Colonic mucosa (tissue), 4 donors: ENCODE data around the gene WFDC1. TPM values are rescaled to one million over a fixed set of nuclear protein-coding genes. Genes with fewer than 3 reads are reported as not detected.

Experiments used
- DNase-seq: peaks from one replicate; pipeline ENCODE4 v3.0.0-alpha.2; 2020
- H3K27ac ChIP-seq: fragments of 200-600 bp; one replicate; pipeline ENCODE4 v1.8.0; 2021
- H3K27me3 ChIP-seq: fragments of 200-600 bp; one replicate; pipeline ENCODE4 v1.8.0; 2021
- H3K36me3 ChIP-seq: fragments of 200-600 bp; one replicate; pipeline ENCODE4 v1.8.0; 2021
- H3K4me1 ChIP-seq: fragments of 200-600 bp; one replicate; pipeline ENCODE4 v1.8.0; 2021; ENCODE audit warnings: mild to moderate bottlenecking
- H3K4me3 ChIP-seq: fragments of 200-600 bp; one replicate; pipeline ENCODE4 v1.8.0; 2021
- H3K9ac ChIP-seq, 2 donors: one replicate each; pipeline ENCODE4 v1.7.0; 2013; ENCODE audit warnings: control low read depth in 2 of 2, low read depth in 2 of 2, low read length in 2 of 2
- H3K9me3 ChIP-seq: fragments of 200-600 bp; one replicate; pipeline ENCODE4 v1.8.0; 2021
- CTCF ChIP-seq: fragments of 200-600 bp; IDR thresholded peaks from one replicate; pipeline ENCODE4 v1.8.0; 2022; ENCODE audit warnings: antibody characterized with exemption, mild to moderate bottlenecking
- intact Hi-C: fragments of 100-400 bp; cut with DNase I; formaldehyde crosslinking; loops from one replicate; pipeline ENCODE4 v1.14.1; 2022
- total RNA-seq, 2 donors: library from RNA; stranded (reverse); fragmentation: NEBNext Ultra II Directional in 1 of 2; extraction: Animal tissue kit (Norgen Biotek cat#: 25700) in 1 of 2; gene quantifications; one replicate each; pipeline ENCODE4 v1.2.1, GENCODE V29; 2021
- donor health status: healthy.
- donor health status: DM: no; HTN: no; CAD: no.
- donor health status: DM: no; HTN: no; CAD: no.

The WFDC1 gene
- total RNA-seq, 2 donors from 2014 or later = 4.4 to 17.4 TPM

GRCh38 chr16:84252184-84252583 lies 42.5 kb upstream of the WFDC1 start:
- Histone ChIP-seq H3K9ac (no peak overlapping the region), H3K9me3 (no peaks in the 10 kb centered on the region), H3K4me1 (no peaks in the 10 kb centered on the region), H3K27ac (no peak overlapping the region), H3K27me3 (no peaks in the 10 kb centered on the region), H3K36me3 (no peaks in the 10 kb centered on the region), H3K4me3 (no peak overlapping the region)
- no peak for TF ChIP-seq CTCF
- no peak for DNase-seq
- intact Hi-C loops = no loop called here

GRCh38 chr16:84253173-84253572 lies 41.5 kb upstream of the WFDC1 start:
- Histone ChIP-seq H3K4me3 (no peak overlapping the region), H3K9me3 (no peaks in the 10 kb centered on the region), H3K36me3 (no peaks in the 10 kb centered on the region), H3K9ac (no peak overlapping the region), H3K4me1 (no peaks in the 10 kb centered on the region), H3K27me3 (no peaks in the 10 kb centered on the region), H3K27ac (no peak overlapping the region)
- no peak for TF ChIP-seq CTCF
- DNase-seq = no peak
- intact Hi-C loops = no loop called here

DNA sequence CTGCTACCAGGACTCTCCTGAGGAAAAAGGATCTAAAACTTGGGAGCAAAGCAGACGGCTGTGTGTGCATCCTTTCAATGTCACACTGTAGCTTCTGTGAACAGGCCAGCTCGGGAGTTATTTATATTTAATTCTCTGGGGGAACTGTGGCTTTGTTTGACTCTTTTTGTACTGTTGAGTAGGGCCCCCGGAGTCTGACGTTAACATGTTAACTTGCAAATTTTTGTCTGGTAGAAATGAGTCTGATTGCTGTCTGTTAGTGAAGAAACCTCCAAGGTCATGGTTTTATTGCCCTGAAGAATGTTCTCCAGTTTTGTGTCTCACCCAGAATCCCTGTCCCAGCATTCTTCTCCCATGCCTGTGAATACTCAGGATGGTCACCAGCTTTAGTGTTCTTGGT lies 40.6 kb upstream of the WFDC1 start:
- intact Hi-C loops = no loop called here
- Histone ChIP-seq H3K4me3 (no peak overlapping the region), H3K9ac (no peak overlapping the region), H3K4me1 (no peaks in the 10 kb centered on the region), H3K27me3 (no peaks in the 10 kb centered on the region), H3K27ac (no peak overlapping the region), H3K36me3 (no peaks in the 10 kb centered on the region), H3K9me3 (no peaks in the 10 kb centered on the region)
- TF ChIP-seq CTCF = no peak
- no peak for DNase-seq

DNA sequence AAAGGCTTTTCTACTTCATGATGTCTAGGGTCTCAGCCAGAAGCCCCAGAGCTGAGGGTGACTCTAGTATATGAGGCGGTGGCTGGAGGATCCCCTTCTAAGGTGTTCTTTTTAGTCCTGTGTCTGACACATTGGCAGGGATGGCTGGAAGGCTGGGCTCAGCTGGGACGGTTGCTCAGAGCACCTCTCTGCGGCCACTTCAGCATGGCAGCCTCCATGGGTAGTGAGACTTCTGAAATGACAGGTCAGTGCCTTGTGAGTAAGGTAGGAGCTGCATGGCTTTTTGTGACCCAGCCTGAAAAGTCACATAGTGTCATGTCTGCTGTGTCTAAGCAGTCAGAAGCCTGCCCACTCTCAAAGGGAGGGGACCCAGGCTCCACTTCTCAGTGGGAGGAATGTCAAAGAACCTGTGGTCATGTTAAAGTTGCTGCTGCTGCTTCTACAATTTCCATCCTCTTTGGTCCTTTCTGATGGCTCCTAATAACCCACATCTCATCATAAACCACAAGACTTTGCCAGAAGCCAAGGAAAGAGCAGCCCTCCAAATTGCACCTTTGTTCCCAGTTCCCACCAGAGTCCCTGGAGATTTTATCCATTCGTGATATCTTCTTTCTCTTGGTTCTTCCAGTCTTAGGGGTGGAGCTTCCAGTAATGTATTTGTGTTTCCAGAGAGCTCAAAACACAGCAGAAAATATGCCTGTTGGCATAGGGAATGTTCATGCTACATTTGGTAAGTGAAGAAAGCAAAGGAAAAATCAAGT lies 39.4 kb upstream of the WFDC1 start:
- intact Hi-C loops = no loop called here
- Histone ChIP-seq H3K9me3 (no peaks in the 10 kb centered on the region), H3K4me3 (no peak overlapping the region), H3K27me3 (no peaks in the 10 kb centered on the region), H3K36me3 (no peaks in the 10 kb centered on the region), H3K27ac (no peak overlapping the region), H3K4me1 (no peaks in the 10 kb centered on the region), H3K9ac (no peak overlapping the region)
- TF ChIP-seq CTCF = no peak
- DNase-seq = no peak

DNA sequence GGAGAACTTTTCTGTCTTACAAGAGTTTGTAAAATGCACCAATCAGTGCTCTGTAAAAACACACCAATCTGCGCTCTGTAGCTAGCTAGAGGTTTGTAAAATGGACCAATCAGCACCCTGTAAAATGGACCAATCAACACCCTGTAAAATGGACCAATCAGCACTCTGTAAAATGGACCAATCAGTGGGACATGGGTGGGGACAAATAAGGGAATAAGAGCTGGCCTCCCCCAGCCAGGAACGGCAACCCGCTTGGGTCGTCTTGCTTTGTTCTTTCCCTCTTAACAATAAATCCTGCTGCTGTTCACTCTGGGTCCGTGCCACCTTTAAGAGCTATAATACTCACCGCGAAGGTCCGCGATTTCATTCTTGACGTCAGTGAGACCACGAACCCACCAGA lies 36.4 kb upstream of the WFDC1 start:
- H3K9ac ChIP-seq = no peak overlapping the region
- no peak for DNase-seq
- H3K4me3 ChIP-seq = no peak overlapping the region
- TF ChIP-seq CTCF = no peak
- no peaks in the 10 kb centered on the region for H3K27me3 ChIP-seq
- no peak overlapping the region for H3K27ac ChIP-seq
- H3K4me1 ChIP-seq = no peaks in the 10 kb centered on the region
- H3K9me3 ChIP-seq = no peaks in the 10 kb centered on the region
- no peaks in the 10 kb centered on the region for H3K36me3 ChIP-seq
- intact Hi-C loops = no loop called here
